Stomach smooth muscle (tissue), 2 donors: ENCODE measurements around the gene CHIC2.
"Not testable (repeated sequence)": the region's sequence is repeated elsewhere in the genome, so short reads cannot be mapped to it uniquely, and the experiment has no call there.

Source experiments
- H3K27ac ChIP-seq: one replicate; pipeline ENCODE4 v1.7.0; 2013; ENCODE audit warnings: mild to moderate bottlenecking, low read length, inconsistent platforms
- H3K27me3 ChIP-seq, 2 donors: one replicate each; pipeline ENCODE4 v1.7.0; 2013; ENCODE audit warnings: low read length in 2 of 2; ENCODE audit not compliant: insufficient read depth in 2 of 2, control insufficient read depth in 1 of 2
- H3K36me3 ChIP-seq, 2 donors: one replicate each; pipeline ENCODE4 v1.7.0; 2013; ENCODE audit warnings: low read length in 2 of 2; ENCODE audit not compliant: control insufficient read depth in 2 of 2, insufficient read depth in 2 of 2
- H3K4me1 ChIP-seq: one replicate; pipeline ENCODE4 v1.7.0; 2013; ENCODE audit warnings: low read length; ENCODE audit not compliant: control insufficient read depth, insufficient read depth
- H3K4me3 ChIP-seq, 2 donors: one replicate each; pipeline ENCODE4 v1.7.0; 2013; ENCODE audit warnings: low read length in 2 of 2
- H3K9ac ChIP-seq, 2 donors: one replicate each; pipeline ENCODE4 v1.7.0; 2013; ENCODE audit warnings: low read length in 2 of 2, mild to moderate bottlenecking in 1 of 2
- H3K9me3 ChIP-seq, 2 donors: one replicate each; pipeline ENCODE4 v1.7.0; 2013; ENCODE audit warnings: low read length in 2 of 2; ENCODE audit not compliant: control insufficient read depth in 2 of 2
- donor health status: healthy.
- donor health status: Pancreatic carcinoma.

The CHIC2 gene

GRCh38 chr4:54032558-54033135 is 31.8 kb downstream of the CHIC2 start:
- Histone ChIP-seq H3K4me3 (no peak overlapping the region), H3K27me3 (no peaks in the 10 kb centered on the region), H3K4me1 (no peaks in the 10 kb centered on the region), H3K36me3 (no peaks in the 10 kb centered on the region), H3K9me3 (no peaks in the 10 kb centered on the region), H3K27ac (no peak overlapping the region), H3K9ac (no peak overlapping the region)

GRCh38 chr4:54027311-54027710 is 37.1 kb downstream of the CHIC2 start:
- Histone ChIP-seq H3K27ac (no peak overlapping the region), H3K36me3 (no peaks in the 10 kb centered on the region), H3K9me3 (no peaks in the 10 kb centered on the region), H3K4me1 (no peaks in the 10 kb centered on the region), H3K9ac (no peak overlapping the region), H3K27me3 (no peaks in the 10 kb centered on the region), H3K4me3 (no peak overlapping the region)

- H3K27ac ChIP-seq = no peak overlapping the region
- no peaks in the 10 kb centered on the region for H3K4me1 ChIP-seq
- H3K36me3 ChIP-seq = no peaks in the 10 kb centered on the region
- no peaks in the 10 kb centered on the region for H3K27me3 ChIP-seq
- no peak overlapping the region for H3K4me3 ChIP-seq
- H3K9me3 ChIP-seq = no peaks in the 10 kb centered on the region
- no peak overlapping the region for H3K9ac ChIP-seq
These were observed 38.8 kb downstream of the CHIC2 start for GRCh38 chr4:54025582-54025981.

- not testable (repeated sequence) for H3K9ac ChIP-seq, H3K27ac ChIP-seq, H3K4me1 ChIP-seq
These were observed 41.4 kb downstream of the CHIC2 start for GRCh38 chr4:54023019-54023418.

GRCh38 chr4:54017974-54018373 is 46.4 kb downstream of the CHIC2 start:
- Histone ChIP-seq H3K4me3 (no peak overlapping the region), H3K27me3 (no peaks in the 10 kb centered on the region), H3K36me3 (no peaks in the 10 kb centered on the region), H3K27ac (no peak overlapping the region), H3K4me1 (no peaks in the 10 kb centered on the region), H3K9ac (no peak overlapping the region), H3K9me3 (no peaks in the 10 kb centered on the region)

More at GRCh38 chr4:54023019-54023418, 41.4 kb downstream of the CHIC2 start:
- H3K9me3 ChIP-seq, H3K4me3 ChIP-seq, H3K36me3 ChIP-seq, H3K27me3 ChIP-seq: not testable (repeated sequence)

- no peak overlapping the region for H3K4me3 ChIP-seq
- H3K9ac ChIP-seq = no peak overlapping the region
- H3K27ac ChIP-seq = no peak overlapping the region
- no peaks in the 10 kb centered on the region for H3K27me3 ChIP-seq
- H3K9me3 ChIP-seq = no peaks in the 10 kb centered on the region
- H3K36me3 ChIP-seq = no peaks in the 10 kb centered on the region
- no peaks in the 10 kb centered on the region for H3K4me1 ChIP-seq
These were observed 47.1 kb downstream of the CHIC2 start for GRCh38 chr4:54017308-54017707.

GRCh38 chr4:54016504-54016903 is 47.9 kb downstream of the CHIC2 start:
- Histone ChIP-seq H3K27me3 (no peaks in the 10 kb centered on the region), H3K9me3 (no peaks in the 10 kb centered on the region), H3K27ac (no peak overlapping the region), H3K36me3 (no peaks in the 10 kb centered on the region), H3K4me3 (no peak overlapping the region), H3K4me1 (no peaks in the 10 kb centered on the region), H3K9ac (no peak overlapping the region)

GRCh38 chr4:54015423-54016030 is 48.9 kb downstream of the CHIC2 start:
- Histone ChIP-seq H3K36me3 (no peaks in the 10 kb centered on the region), H3K4me1 (no peaks in the 10 kb centered on the region), H3K9me3 (no peaks in the 10 kb centered on the region), H3K27ac (no peak overlapping the region), H3K9ac (no peak overlapping the region), H3K4me3 (no peak overlapping the region), H3K27me3 (no peaks in the 10 kb centered on the region)

GRCh38 chr4:54014666-54015160 is 49.7 kb downstream of the CHIC2 start:
- H3K4me3 ChIP-seq = no peak overlapping the region
- no peaks in the 10 kb centered on the region for H3K4me1 ChIP-seq
- no peaks in the 10 kb centered on the region for H3K9me3 ChIP-seq
- H3K9ac ChIP-seq = no peak overlapping the region
- H3K27me3 ChIP-seq = no peaks in the 10 kb centered on the region
- peaks cover 0 to 4% of the 10 kb centered on the region in 2 donors for H3K36me3 ChIP-seq
- no peak overlapping the region for H3K27ac ChIP-seq

- Histone ChIP-seq H3K4me1 (no peaks in the 10 kb centered on the region), H3K4me3 (no peak overlapping the region), H3K27me3 (no peaks in the 10 kb centered on the region), H3K36me3 (peaks cover 0 to 4% of the 10 kb centered on the region in 2 donors), H3K9me3 (no peaks in the 10 kb centered on the region), H3K27ac (no peak overlapping the region), H3K9ac (no peak overlapping the region)
These were observed 53.2 kb downstream of the CHIC2 start for GRCh38 chr4:54011201-54011600.

GRCh38 chr4:54006755-54007154 is 57.6 kb downstream of the CHIC2 start:
- H3K27me3 ChIP-seq = no peaks in the 10 kb centered on the region
- H3K4me3 ChIP-seq = no peak overlapping the region
- no peak overlapping the region for H3K9ac ChIP-seq
- no peaks in the 10 kb centered on the region for H3K4me1 ChIP-seq
- H3K36me3 ChIP-seq = peaks cover 0 to 7% of the 10 kb centered on the region in 2 donors
- no peaks in the 10 kb centered on the region for H3K9me3 ChIP-seq
- no peak overlapping the region for H3K27ac ChIP-seq
